ENCODE data around the gene TTLL10. TPM values are rescaled to one million over a fixed set of nuclear protein-coding genes. Genes with fewer than 3 reads are reported as not detected.

The TTLL10 gene
- polyA plus RNA-seq, 1 donor from 2014 or later, result not detected

Small RNA genes lying within 50 kb of the gene (small RNA-seq; reads per million reads assigned to genes)
- 0 to 1.1 (median 0.69) reads per million in 3 experiments for gene MIR200A
- gene MIR200B, result 0.08 to 3.6 (median 0.13) reads per million in 3 experiments
- gene MIR429, result 0 to 0.68 (median 0.33) reads per million in 3 experiments

Other genes starting within 250 kb of the TTLL10 start
- gene SAMD11, start 250.0 kb upstream of the TTLL10 start, polyA plus RNA-seq, result 11.2 and 21.6 TPM in 2 replicates
- 77.2 and 78.2 TPM in 2 replicates for gene NOC2L, start 214.6 kb upstream of the TTLL10 start, polyA plus RNA-seq
- gene KLHL17, start 213.3 kb upstream of the TTLL10 start, polyA plus RNA-seq, result 52.3 and 64.2 TPM in 2 replicates
- 0.28 and 1.1 TPM in 2 replicates for gene PLEKHN1, start 207.4 kb upstream of the TTLL10 start, polyA plus RNA-seq
- not detected in 2 replicates for gene PERM1, start 191.8 kb upstream of the TTLL10 start, polyA plus RNA-seq
- gene HES4, start 173.8 kb upstream of the TTLL10 start, polyA plus RNA-seq, result 196 and 204 TPM in 2 replicates
- gene ISG15, start 160.4 kb upstream of the TTLL10 start, polyA plus RNA-seq, result 3.0 and 8.0 TPM in 2 replicates
- gene AGRN, start 153.8 kb upstream of the TTLL10 start, polyA plus RNA-seq, result 104 and 106 TPM in 2 replicates
- not detected in 2 replicates for gene RNF223, start 99.6 kb upstream of the TTLL10 start, polyA plus RNA-seq
- gene C1orf159, start 57.8 kb upstream of the TTLL10 start, polyA plus RNA-seq, result 31.5 and 52.6 TPM in 2 replicates
- gene TNFRSF18, start 32.7 kb downstream of the TTLL10 start, polyA plus RNA-seq, result not detected in 2 replicates
- 0.66 TPM in 1 of 2 replicates, not detected in the other for gene TNFRSF4, start 40.3 kb downstream of the TTLL10 start, polyA plus RNA-seq
- 91.2 and 114 TPM in 2 replicates for gene SDF4, start 58.1 kb downstream of the TTLL10 start, polyA plus RNA-seq
- 46.5 and 52.6 TPM in 2 replicates for gene B3GALT6, start 58.4 kb downstream of the TTLL10 start, polyA plus RNA-seq
- 0.74 TPM in 1 of 2 replicates, not detected in the other for gene C1QTNF12, start 72.8 kb downstream of the TTLL10 start, polyA plus RNA-seq
- gene UBE2J2, start 100.0 kb downstream of the TTLL10 start, polyA plus RNA-seq, result 76.5 and 79.7 TPM in 2 replicates
- gene SCNN1D, start 106.6 kb downstream of the TTLL10 start, polyA plus RNA-seq, result 9.8 and 16.0 TPM in 2 replicates
- 186 and 230 TPM in 2 replicates for gene ACAP3, start 134.1 kb downstream of the TTLL10 start, polyA plus RNA-seq
- 25.0 and 36.8 TPM in 2 replicates for gene PUSL1, start 134.7 kb downstream of the TTLL10 start, polyA plus RNA-seq
- 131 and 132 TPM in 2 replicates for gene INTS11, start 150.8 kb downstream of the TTLL10 start, polyA plus RNA-seq
- 9.9 and 13.3 TPM in 2 replicates for gene CPTP, start 150.9 kb downstream of the TTLL10 start, polyA plus RNA-seq
- 1.0 and 1.2 TPM in 2 replicates for gene TAS1R3, start 157.4 kb downstream of the TTLL10 start, polyA plus RNA-seq
- gene DVL1, start 175.5 kb downstream of the TTLL10 start, polyA plus RNA-seq, result 100 and 102 TPM in 2 replicates
- 0.92 and 1.7 TPM in 2 replicates for gene MXRA8, start 184.7 kb downstream of the TTLL10 start, polyA plus RNA-seq
- 104 and 119 TPM in 2 replicates for gene AURKAIP1, start 201.3 kb downstream of the TTLL10 start, polyA plus RNA-seq
- gene CCNL2, start 225.5 kb downstream of the TTLL10 start, polyA plus RNA-seq, result 696 and 734 TPM in 2 replicates
- 168 and 204 TPM in 2 replicates for gene MRPL20, start 233.4 kb downstream of the TTLL10 start, polyA plus RNA-seq
- gene ANKRD65, start 247.4 kb downstream of the TTLL10 start, polyA plus RNA-seq, result 0.28 TPM in 1 of 2 replicates, not detected in the other